ENCODE results near the gene CYP4F22. TPM values are rescaled to one million over a fixed set of nuclear protein-coding genes. Genes with fewer than 3 reads are reported as not detected.

The CYP4F22 gene
- total and polyA plus RNA-seq, 2 donors from 2014 or later = 0.09 TPM; not detected in 1

DNA sequence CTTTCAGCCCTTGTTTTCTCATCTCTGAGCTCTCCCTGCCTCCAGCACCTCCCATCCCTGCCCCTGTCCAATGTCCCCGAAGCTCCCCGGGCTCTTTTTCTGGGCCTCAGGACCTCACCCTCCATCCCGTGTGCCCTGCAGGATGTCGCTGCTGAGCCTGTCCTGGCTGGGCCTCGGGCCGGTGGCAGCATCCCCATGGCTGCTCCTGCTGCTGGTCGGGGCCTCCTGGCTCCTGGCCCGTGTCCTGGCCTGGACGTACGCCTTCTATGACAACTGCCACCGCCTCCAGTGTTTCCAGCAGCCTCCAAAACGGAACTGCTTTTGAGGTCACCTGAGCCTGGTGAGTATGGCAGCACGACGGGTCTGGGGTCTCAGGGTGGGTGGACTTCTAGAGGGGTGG is 55.6 kb downstream of the CYP4F22 start:
- no peak for FAIRE-seq
- intact Hi-C loops (cut with DNase I) = no loop called here
- Histone ChIP-seq H3K27me3 (ENCODE audit: control insufficient read depth, insufficient read depth, low read length) (no peaks in the 10 kb centered on the region), H3K9me3 (ENCODE audit: control insufficient read depth in 2 of 3, insufficient read depth in 1 of 3, low read length in 3 of 3) (no peaks in the 10 kb centered on the region), H3K9ac (ENCODE audit: low read length in 3 of 3) (no peak overlapping the region), H3K36me3 (ENCODE audit: control insufficient read depth in 2 of 3, insufficient read depth in 3 of 3, low read length in 3 of 3) (no peaks in the 10 kb centered on the region), H3K4me3 (ENCODE audit: low read length in 3 of 3) (no peak overlapping the region), H3K27ac (ENCODE audit: low read depth in 2 of 2, low read length in 2 of 2) (no peak overlapping the region), H3K4me1 (ENCODE audit: control insufficient read depth in 2 of 3, insufficient read depth in 2 of 3, low read depth in 1 of 3, low read length in 3 of 3) (no peaks in the 10 kb centered on the region)
- no peak for DNase-seq
- TF ChIP-seq, protein P1, sequence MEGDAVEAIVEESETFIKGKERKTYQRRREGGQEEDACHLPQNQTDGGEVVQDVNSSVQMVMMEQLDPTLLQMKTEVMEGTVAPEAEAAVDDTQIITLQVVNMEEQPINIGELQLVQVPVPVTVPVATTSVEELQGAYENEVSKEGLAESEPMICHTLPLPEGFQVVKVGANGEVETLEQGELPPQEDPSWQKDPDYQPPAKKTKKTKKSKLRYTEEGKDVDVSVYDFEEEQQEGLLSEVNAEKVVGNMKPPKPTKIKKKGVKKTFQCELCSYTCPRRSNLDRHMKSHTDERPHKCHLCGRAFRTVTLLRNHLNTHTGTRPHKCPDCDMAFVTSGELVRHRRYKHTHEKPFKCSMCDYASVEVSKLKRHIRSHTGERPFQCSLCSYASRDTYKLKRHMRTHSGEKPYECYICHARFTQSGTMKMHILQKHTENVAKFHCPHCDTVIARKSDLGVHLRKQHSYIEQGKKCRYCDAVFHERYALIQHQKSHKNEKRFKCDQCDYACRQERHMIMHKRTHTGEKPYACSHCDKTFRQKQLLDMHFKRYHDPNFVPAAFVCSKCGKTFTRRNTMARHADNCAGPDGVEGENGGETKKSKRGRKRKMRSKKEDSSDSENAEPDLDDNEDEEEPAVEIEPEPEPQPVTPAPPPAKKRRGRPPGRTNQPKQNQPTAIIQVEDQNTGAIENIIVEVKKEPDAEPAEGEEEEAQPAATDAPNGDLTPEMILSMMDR (IDR thresholded peaks at IDR 0.05; ENCODE audit: borderline replicate concordance, extremely low read depth, insufficient read depth) = no peak

DNA sequence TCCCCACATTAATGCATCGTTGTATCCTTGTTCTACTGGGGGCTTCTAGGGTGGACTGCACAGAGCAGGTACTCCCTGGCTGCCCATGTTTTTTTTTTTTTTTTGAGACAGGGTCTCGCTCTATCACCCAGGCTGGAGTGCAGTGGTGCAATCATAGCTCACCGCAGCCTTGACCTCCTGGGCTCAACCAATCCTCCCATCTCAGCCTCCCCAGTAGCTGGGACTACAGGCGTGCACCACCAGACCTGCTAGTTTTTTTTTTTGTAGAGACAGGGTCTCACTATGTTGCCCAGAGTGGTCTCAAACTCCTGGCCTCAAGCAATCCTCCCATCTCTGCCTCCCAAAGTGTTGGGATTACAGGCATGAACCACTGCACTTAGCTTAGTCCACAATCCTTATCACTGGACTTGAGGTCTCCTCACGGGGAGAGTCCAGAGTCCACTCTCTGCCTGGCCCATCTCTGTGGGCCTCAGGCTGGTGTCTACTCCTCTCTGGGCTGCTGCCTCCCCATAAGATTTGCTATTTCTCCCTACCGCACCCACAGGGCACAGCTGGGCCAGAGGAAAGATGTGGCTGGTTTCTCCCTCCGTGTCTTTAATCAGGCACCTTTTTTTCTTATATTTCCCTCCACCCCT is 56.3 kb downstream of the CYP4F22 start:
- no peak for FAIRE-seq
- Histone ChIP-seq H3K36me3 (ENCODE audit: control insufficient read depth in 2 of 3, insufficient read depth in 3 of 3, low read length in 3 of 3) (no peaks in the 10 kb centered on the region), H3K9me3 (ENCODE audit: control insufficient read depth in 2 of 3, insufficient read depth in 1 of 3, low read length in 3 of 3) (no peaks in the 10 kb centered on the region), H3K4me3 (ENCODE audit: low read length in 3 of 3) (no peak overlapping the region), H3K27ac (ENCODE audit: low read depth in 2 of 2, low read length in 2 of 2) (no peak overlapping the region), H3K27me3 (ENCODE audit: control insufficient read depth, insufficient read depth, low read length) (no peaks in the 10 kb centered on the region), H3K9ac (ENCODE audit: low read length in 3 of 3) (no peak overlapping the region), H3K4me1 (ENCODE audit: control insufficient read depth in 2 of 3, insufficient read depth in 2 of 3, low read depth in 1 of 3, low read length in 3 of 3) (no peaks in the 10 kb centered on the region)
- peak in 1 of 5 donors; percentile 12 for DNase-seq
- intact Hi-C loops (cut with DNase I) = no loop called here
- TF ChIP-seq, protein P1 (IDR thresholded peaks at IDR 0.05; ENCODE audit: borderline replicate concordance, extremely low read depth, insufficient read depth) = no peak

DNA sequence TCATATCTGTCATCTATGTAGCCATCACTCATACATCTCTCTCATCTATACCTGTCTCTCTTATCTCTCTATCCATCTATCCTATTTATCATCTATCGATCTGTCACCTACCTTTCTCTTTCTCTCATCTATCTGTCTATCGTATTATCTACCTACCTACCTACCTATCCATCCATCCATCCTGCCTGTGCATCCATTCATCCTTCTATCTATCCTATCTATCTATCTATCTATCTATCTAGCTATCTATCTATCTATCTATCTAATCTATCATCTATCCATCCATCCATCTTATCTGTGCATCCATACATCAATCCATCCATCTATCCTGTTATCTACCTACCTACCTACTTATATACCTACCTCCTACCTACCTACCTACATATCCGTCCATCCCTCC is 62.1 kb downstream of the CYP4F22 start:
- Histone ChIP-seq H3K27me3 (ENCODE audit: control insufficient read depth, insufficient read depth, low read length) (no peaks in the 10 kb centered on the region), H3K4me3 (ENCODE audit: low read length in 3 of 3) (no peak overlapping the region), H3K27ac (ENCODE audit: low read depth in 2 of 2, low read length in 2 of 2) (no peak overlapping the region), H3K9me3 (ENCODE audit: control insufficient read depth in 2 of 3, insufficient read depth in 1 of 3, low read length in 3 of 3) (no peaks in the 10 kb centered on the region), H3K36me3 (ENCODE audit: control insufficient read depth in 2 of 3, insufficient read depth in 3 of 3, low read length in 3 of 3) (no peaks in the 10 kb centered on the region), H3K4me1 (ENCODE audit: control insufficient read depth in 2 of 3, insufficient read depth in 2 of 3, low read depth in 1 of 3, low read length in 3 of 3) (no peaks in the 10 kb centered on the region), H3K9ac (ENCODE audit: low read length in 3 of 3) (no peak overlapping the region)
- TF ChIP-seq, protein P1 (IDR thresholded peaks at IDR 0.05; ENCODE audit: borderline replicate concordance, extremely low read depth, insufficient read depth) = no peak
- no peak for FAIRE-seq
- DNase-seq = no peak
- intact Hi-C loops (cut with DNase I) = no loop called here

DNA sequence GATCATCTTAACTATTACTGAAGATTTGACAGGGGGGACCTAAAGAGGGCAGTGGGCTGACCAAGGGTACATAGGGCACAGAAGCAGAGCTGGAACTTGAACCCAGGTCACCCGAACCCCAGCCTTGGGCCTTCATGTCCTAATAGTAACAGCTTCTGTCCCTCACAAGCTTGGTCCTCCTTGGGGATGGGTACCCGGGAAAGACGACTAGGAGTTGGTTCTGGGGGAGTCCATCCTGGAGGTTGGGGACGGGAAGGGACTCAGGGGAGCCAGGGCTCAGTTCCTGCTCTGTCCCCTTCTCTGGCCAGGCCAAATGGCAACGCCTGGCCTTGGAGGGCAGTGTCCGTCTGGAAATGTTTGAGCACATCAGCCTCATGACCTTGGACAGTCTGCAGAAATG is 67.1 kb downstream of the CYP4F22 start:
- Histone ChIP-seq H3K4me3 (ENCODE audit: low read length in 3 of 3) (no peak overlapping the region), H3K27ac (ENCODE audit: low read depth in 2 of 2, low read length in 2 of 2) (no peak overlapping the region), H3K9ac (ENCODE audit: low read length in 3 of 3) (no peak overlapping the region), H3K36me3 (ENCODE audit: control insufficient read depth in 2 of 3, insufficient read depth in 3 of 3, low read length in 3 of 3) (no peaks in the 10 kb centered on the region), H3K27me3 (ENCODE audit: control insufficient read depth, insufficient read depth, low read length) (no peaks in the 10 kb centered on the region), H3K4me1 (ENCODE audit: control insufficient read depth in 2 of 3, insufficient read depth in 2 of 3, low read depth in 1 of 3, low read length in 3 of 3) (no peaks in the 10 kb centered on the region), H3K9me3 (ENCODE audit: control insufficient read depth in 2 of 3, insufficient read depth in 1 of 3, low read length in 3 of 3) (no peaks in the 10 kb centered on the region)
- intact Hi-C loops (cut with DNase I) = no loop called here
- TF ChIP-seq, protein P1 (IDR thresholded peaks at IDR 0.05; ENCODE audit: borderline replicate concordance, extremely low read depth, insufficient read depth) = no peak
- DNase-seq (no peak), FAIRE-seq (no peak)
